GM12878 (cell line): ENCODE measurements around the gene UTP4. TPM values are rescaled to one million over a fixed set of nuclear protein-coding genes. Genes with fewer than 3 reads are reported as not detected.

Experiments
- ATAC-seq: fragments of 200-7000 bp; cut with Tn5 transposase; 3 replicates; pipeline ENCODE4 v1.9.1; 2020; ENCODE audit warnings: mild to moderate bottlenecking, moderate library complexity
- BruUV-seq: library from RNA; stranded (reverse); fragments of 400-500 nt; replicated peaks from 2 replicates; lab custom pipeline; 2021; lab: Mats Ljungman, UMichigan
- CTCF ChIA-PET: fragments of 300-600 bp; sonication (Branson Sonifier 250); formaldehyde crosslinking; extraction: SDS; loops from one replicate; lab custom pipeline; 2021; ENCODE audit warnings: inconsistent platforms; lab: Yijun Ruan, JAX
- POLR2A ChIA-PET: fragments of 350-600 bp; formaldehyde crosslinking; extraction: SDS; loops from one replicate; lab custom pipeline; 2021; ENCODE audit warnings: inconsistent platforms; lab: Charles Lee
- RAD21 ChIA-PET: fragments of 300-600 bp; sonication (Branson Sonifier 250); formaldehyde crosslinking; loops from one replicate; lab custom pipeline; 2023; ENCODE audit warnings: antibody characterized with exemption; ENCODE audit not compliant: unreplicated experiment; lab: Charles Lee
- SMC1A ChIA-PET: fragments of 300-600 bp; sonication (Branson Sonifier 250); formaldehyde crosslinking; loops from one replicate; lab custom pipeline; 2023; ENCODE audit not compliant: unreplicated experiment, uncharacterized antibody; lab: Charles Lee
- DNase-seq: peaks from one replicate; pipeline ENCODE4 v3.0.0-alpha.2; 2011; ENCODE audit warnings: low read depth, low spot score
- FAIRE-seq: peaks from 3 replicates; lab custom pipeline; 2011; peaks lifted over from hg19 to GRCh38; lab: Jason Lieb, UNC
- H2AFZ ChIP-seq: 2 replicates; pipeline ENCODE4 v1.6.0; 2011; ENCODE audit warnings: low read depth, low read length, control low read depth; ENCODE audit not compliant: control insufficient read depth
- H3K27ac ChIP-seq: 2 replicates; pipeline ENCODE4 v1.5.1; 2011; ENCODE audit warnings: control low read depth; ENCODE audit not compliant: control insufficient read depth, insufficient read depth
- H3K27me3 ChIP-seq, 2 experiments: replicated peaks in 1 of 2; 2 replicates each; pipeline versions ENCODE4 v1.6.0 to v1.6.1; 2011; ENCODE audit warnings: low read length in 1 of 2; ENCODE audit not compliant: control insufficient read depth in 2 of 2, insufficient read depth in 2 of 2
- H3K36me3 ChIP-seq, 2 experiments: 2 replicates each; pipeline ENCODE4 v1.5.1; 2011; ENCODE audit warnings: low read length in 1 of 2; ENCODE audit not compliant: control insufficient read depth in 2 of 2, insufficient read depth in 2 of 2
- H3K4me1 ChIP-seq: 2 replicates; pipeline ENCODE4 v1.6.1; 2011; ENCODE audit warnings: mild to moderate bottlenecking, low read length, moderate library complexity, mixed read lengths; ENCODE audit not compliant: control insufficient read depth, insufficient read depth
- H3K4me2 ChIP-seq: 2 replicates; pipeline ENCODE4 v1.6.0; 2011; ENCODE audit warnings: control low read depth; ENCODE audit not compliant: control insufficient read depth, insufficient read depth
- H3K4me3 ChIP-seq: fragments of 200-600 bp; sonication (generic); 2 replicates; pipeline ENCODE4 v1.5.1; 2016
- H3K79me2 ChIP-seq: 2 replicates; pipeline ENCODE4 v1.6.0; 2011; ENCODE audit warnings: low read length; ENCODE audit not compliant: control insufficient read depth, insufficient read depth
- H3K9ac ChIP-seq: 2 replicates; pipeline ENCODE4 v1.8.0; 2011; ENCODE audit warnings: low read length, control low read depth, mixed read lengths; ENCODE audit not compliant: control insufficient read depth, insufficient read depth
- H3K9me3 ChIP-seq: replicated peaks from 3 replicates; pipeline ENCODE4 v1.5.1; 2011; ENCODE audit warnings: mild to moderate bottlenecking, low read length; ENCODE audit not compliant: control insufficient read depth, insufficient read depth
- H4K20me1 ChIP-seq: 2 replicates; pipeline ENCODE4 v1.6.0; 2011; ENCODE audit not compliant: control insufficient read depth, insufficient read depth
- BHLHE40 ChIP-seq, 2 experiments: fragments of 450-650 bp in 1 of 2; IDR thresholded peaks; 2 replicates each; pipeline ENCODE4 v1.6.1; 2011 to 2017; ENCODE audit warnings: low read depth in 2 of 2, borderline replicate concordance in 1 of 2, improper control_type of control experiment in 1 of 2, low read length in 1 of 2, mild to moderate bottlenecking in 1 of 2
- RAD21 ChIP-seq: IDR thresholded peaks from 2 replicates; pipeline ENCODE4 v1.6.1; 2011; ENCODE audit warnings: mild to moderate bottlenecking, low read depth, low read length, moderate library complexity; ENCODE audit not compliant: insufficient read depth
- RUNX3 ChIP-seq: IDR thresholded peaks from 2 replicates; pipeline ENCODE4 v1.6.1; 2012; ENCODE audit warnings: low read length, inconsistent platforms
- SMARCA5 ChIP-seq: fragments of 450-650 bp; IDR thresholded peaks from 2 replicates; pipeline ENCODE4 v1.6.1; 2017; ENCODE audit warnings: mild to moderate bottlenecking
- SREBF1 ChIP-seq: IDR thresholded peaks from 2 replicates; pipeline ENCODE4 v1.6.1; 2012; ENCODE audit warnings: mild to moderate bottlenecking, low read length
- STAT1 ChIP-seq: fragments of 450-650 bp; conservative IDR thresholded peaks from 2 replicates; pipeline ENCODE4 v1.6.1; 2014; ENCODE audit warnings: antibody characterized with exemption, mild to moderate bottlenecking
- WGBS: methylation state at CpG from one replicate; pipeline ENCODE4 v1.1.6; 2016; ENCODE audit warnings: low lambda C conversion rate; ENCODE audit not compliant: insufficient replicate concordance, insufficient coverage; ENCODE audit errors: missing lambda C conversion rate; 5-methylcytosine and 5-hydroxymethylcytosine counted together
- in situ Hi-C: fragments of 300-500 bp; cut with MboI; formaldehyde crosslinking; loops from 9 replicates; pipeline ENCODE4 v1.14.3; 2018; ENCODE audit warnings: mixed read lengths
- intact Hi-C: fragments of 100-400 bp; cut with micrococcal nuclease; formaldehyde crosslinking; loops from one replicate; pipeline ENCODE4 v1.14.2; 2022; ENCODE audit not compliant: unreplicated experiment
- polyA plus RNA-seq, 11 experiments: library from polyadenylated mRNA; depleted of rRNA in 4 of 11; unstranded in 6 of 11; stranded (reverse) in 5 of 11; fragments of >200 nt; fragmentation: Nextera tagmentation in 4 of 11; fragmentation: Illumina TruSeq in 1 of 11; extraction: Ambion mirVana in 4 of 11; extraction: Trizol in 1 of 11; gene quantifications; 1 replicate in 1 of 11; 2 replicates in 10 of 11; pipeline versions ENCODE4 v1.2.1 to v1.2.3, GENCODE V29; 2011 to 2016; ENCODE audit warnings: inconsistent platforms in 2 of 11, missing spikeins in 2 of 11, low read depth in 1 of 11
- total RNA-seq, 4 experiments: library from RNA; depleted of rRNA in 3 of 4; stranded (reverse); fragments of >200 nt in 3 of 4; fragmentation: Illumina TruSeq in 1 of 4; extraction: Trizol in 1 of 4; gene quantifications; 2 replicates each; pipeline versions ENCODE4 v1.2.1 to v1.2.3, GENCODE V29; 2013 to 2021

The UTP4 gene
- total and polyA plus RNA-seq, 10 of the 15 experiments (the other 5 are each of a cell fraction or from before 2014, with no cell fraction given): 32.5 to 131 (median 84.0) TPM

DNA sequence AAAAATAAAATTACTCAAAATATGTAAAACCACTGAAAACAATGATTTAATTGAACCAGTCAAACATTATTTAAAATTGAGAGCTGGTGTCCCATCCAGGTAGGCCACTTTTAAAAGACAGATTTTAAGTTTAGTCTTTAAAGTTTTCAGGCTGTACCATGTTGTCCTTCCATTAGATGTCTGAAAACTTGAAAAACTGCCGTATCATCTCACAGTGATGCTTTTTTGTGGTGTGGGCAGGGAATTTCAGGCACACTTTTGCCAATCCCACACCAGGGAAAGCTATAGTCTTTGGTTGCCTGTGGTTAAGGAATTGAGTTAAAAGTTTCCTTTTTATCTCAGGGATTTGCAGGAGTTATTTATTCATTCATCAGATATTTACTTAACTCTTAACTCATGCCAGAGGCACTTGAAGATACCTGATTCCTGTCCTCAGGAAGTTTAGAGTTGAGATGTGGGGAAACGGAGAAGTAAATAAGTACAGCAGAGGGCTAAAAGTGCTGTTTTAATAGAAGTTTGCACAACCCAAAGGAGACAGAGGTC, 57.7 kb downstream of the UTP4 start (continued):
- TF ChIP-seq RAD21 (no peak), SMARCA5 (no peak), BHLHE40 (IDR thresholded peaks at IDR 0.05; ENCODE audit: borderline replicate concordance in 1 of 2, low read depth in 2 of 2, low read length in 1 of 2) (no peak), SREBF1 (no peak)

DNA sequence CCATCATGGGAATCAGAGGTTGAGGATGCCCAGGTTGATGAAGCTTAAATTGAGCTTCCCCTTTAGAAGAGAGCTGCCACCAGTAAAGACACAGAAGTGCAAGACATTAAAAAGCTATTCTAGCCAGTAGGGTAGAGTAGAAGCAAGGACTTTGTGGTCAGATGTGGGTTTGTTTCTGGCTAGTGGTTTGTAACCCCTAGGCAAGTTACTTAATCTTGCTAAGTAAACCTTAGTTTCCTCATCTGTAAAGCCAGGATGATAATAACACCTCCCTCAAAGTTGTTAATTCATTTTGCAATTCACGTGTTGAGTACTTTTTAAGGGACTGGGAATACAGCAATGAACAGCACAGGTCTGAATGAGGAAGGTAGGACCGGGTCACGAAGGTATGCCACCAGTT, 58.1 kb downstream of the UTP4 start:
- DNase-seq (no peak), FAIRE-seq (no peak), ATAC-seq (no peak)
- no peak for TF ChIP-seq STAT1
- TF ChIP-seq RUNX3: peak; percentile 67
- RAD21 ChIA-PET: interaction anchor here (1.6 kb wide), 1 partner anchor 40 kb away, joined by 3 read pairs; no protein-coding TSS in a partner anchor
- in situ Hi-C loops (no loop called here), intact Hi-C loops (no loop called here)
- CTCF ChIA-PET: interaction anchor here (1.2 kb wide), 1 partner anchor 40 kb away, joined by 5 read pairs; no protein-coding TSS in a partner anchor
- no peaks in the 10 kb centered on the region for H4K20me1 ChIP-seq
- H3K9ac ChIP-seq: no peak overlapping the region
- H3K4me3 ChIP-seq: peak overlapping the region; percentile 1; the same call in 1 of the 2 replicates
- H3K4me1 ChIP-seq: peaks cover 22% of the 10 kb centered on the region
- H3K27me3 ChIP-seq: no peaks in the 10 kb centered on the region
- POLR2A ChIA-PET: no interaction called here
- SMC1A ChIA-PET: interaction anchor here (0.8 to 1.4 kb wide), 2 partner anchors 12 to 25 kb away, joined by 4 to 8 read pairs; no protein-coding TSS in a partner anchor
- H3K9me3 ChIP-seq: no peaks in the 10 kb centered on the region
- WGBS: 83% methylated on average over 3 of the region's 3 CpGs
- H3K27ac ChIP-seq: no peak overlapping the region
- H3K79me2 ChIP-seq: peaks cover 30% of the 10 kb centered on the region
- no TSS peak for BruUV-seq
- H2AFZ ChIP-seq: no peak overlapping the region
- H3K4me2 ChIP-seq: peak overlapping the region; percentile 94; the same call in 1 of the 2 replicates
- no peaks in the 10 kb centered on the region for H3K36me3 ChIP-seq
